Neural progenitor cell (in vitro differentiated cells): ENCODE results near the gene RASA1.

Experiments
- EZH2 ChIP-seq: fragments of 200-600 bp; sonication (generic); IDR thresholded peaks from 2 replicates; pipeline ENCODE4 v1.6.1; 2017; ENCODE audit warnings: antibody characterized with exemption, mild to moderate bottlenecking, moderate library complexity
- EZH2phosphoT487 ChIP-seq: fragments of 200-600 bp; sonication (generic); IDR thresholded peaks from 2 replicates; pipeline ENCODE4 v1.6.1; 2017; ENCODE audit warnings: antibody characterized with exemption
- TF ChIP-seq, protein P1 (sequence below): fragments of 200-600 bp; sonication (generic); IDR thresholded peaks from 2 replicates; pipeline ENCODE4 v1.5.1; 2017; ENCODE audit warnings: antibody characterized with exemption, mild to moderate bottlenecking

DNA sequence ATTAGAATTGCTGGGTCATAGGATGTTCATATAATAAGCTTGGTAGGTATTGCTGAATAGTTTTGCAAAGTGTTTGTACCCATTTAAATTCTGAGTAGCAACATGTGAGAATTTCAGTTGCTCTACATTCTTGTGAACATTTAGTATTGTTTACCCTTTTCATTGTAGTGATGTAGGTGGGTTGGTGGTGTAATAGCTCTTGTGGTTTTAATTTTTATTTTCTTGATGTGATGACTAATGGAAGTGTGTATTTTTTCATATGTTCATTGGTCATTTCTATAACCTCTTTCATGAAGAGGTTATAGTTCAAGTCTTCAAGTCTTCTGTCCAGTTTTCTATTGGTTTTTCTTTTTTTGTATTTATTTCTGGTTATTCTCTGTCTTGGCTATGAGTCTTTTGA is 34.4 kb downstream of the RASA1 start:
- TF ChIP-seq EZH2 (no peak), EZH2phosphoT487 (no peak)
- TF ChIP-seq, protein P1, sequence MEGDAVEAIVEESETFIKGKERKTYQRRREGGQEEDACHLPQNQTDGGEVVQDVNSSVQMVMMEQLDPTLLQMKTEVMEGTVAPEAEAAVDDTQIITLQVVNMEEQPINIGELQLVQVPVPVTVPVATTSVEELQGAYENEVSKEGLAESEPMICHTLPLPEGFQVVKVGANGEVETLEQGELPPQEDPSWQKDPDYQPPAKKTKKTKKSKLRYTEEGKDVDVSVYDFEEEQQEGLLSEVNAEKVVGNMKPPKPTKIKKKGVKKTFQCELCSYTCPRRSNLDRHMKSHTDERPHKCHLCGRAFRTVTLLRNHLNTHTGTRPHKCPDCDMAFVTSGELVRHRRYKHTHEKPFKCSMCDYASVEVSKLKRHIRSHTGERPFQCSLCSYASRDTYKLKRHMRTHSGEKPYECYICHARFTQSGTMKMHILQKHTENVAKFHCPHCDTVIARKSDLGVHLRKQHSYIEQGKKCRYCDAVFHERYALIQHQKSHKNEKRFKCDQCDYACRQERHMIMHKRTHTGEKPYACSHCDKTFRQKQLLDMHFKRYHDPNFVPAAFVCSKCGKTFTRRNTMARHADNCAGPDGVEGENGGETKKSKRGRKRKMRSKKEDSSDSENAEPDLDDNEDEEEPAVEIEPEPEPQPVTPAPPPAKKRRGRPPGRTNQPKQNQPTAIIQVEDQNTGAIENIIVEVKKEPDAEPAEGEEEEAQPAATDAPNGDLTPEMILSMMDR = no peak
